ENCODE results near the gene CPEB2.
A peak's percentile ranks its signal among the peaks of the same experiment; 100 is the strongest.

CPEB2 gene

DNA sequence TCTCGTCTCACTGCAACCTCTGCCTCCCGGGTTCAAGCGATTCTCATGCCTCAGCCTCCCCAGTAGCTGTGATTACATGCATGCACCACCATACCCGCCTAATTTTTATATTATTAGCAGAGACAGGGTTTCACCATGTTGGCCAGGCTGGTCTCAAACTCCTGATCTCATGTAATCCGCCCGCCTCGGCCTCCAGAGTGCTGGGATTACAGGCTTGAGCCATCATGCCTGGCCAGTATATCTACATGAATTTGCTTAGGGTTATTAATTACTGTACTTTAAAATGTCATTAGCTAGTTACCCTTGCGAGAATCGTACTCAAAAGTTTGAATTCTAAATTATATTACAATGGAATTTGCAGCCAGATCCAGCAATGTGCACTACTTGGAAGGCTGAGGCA lies 8.9 kb downstream of the CPEB2 start:
- no peak for DNase-seq

DNA sequence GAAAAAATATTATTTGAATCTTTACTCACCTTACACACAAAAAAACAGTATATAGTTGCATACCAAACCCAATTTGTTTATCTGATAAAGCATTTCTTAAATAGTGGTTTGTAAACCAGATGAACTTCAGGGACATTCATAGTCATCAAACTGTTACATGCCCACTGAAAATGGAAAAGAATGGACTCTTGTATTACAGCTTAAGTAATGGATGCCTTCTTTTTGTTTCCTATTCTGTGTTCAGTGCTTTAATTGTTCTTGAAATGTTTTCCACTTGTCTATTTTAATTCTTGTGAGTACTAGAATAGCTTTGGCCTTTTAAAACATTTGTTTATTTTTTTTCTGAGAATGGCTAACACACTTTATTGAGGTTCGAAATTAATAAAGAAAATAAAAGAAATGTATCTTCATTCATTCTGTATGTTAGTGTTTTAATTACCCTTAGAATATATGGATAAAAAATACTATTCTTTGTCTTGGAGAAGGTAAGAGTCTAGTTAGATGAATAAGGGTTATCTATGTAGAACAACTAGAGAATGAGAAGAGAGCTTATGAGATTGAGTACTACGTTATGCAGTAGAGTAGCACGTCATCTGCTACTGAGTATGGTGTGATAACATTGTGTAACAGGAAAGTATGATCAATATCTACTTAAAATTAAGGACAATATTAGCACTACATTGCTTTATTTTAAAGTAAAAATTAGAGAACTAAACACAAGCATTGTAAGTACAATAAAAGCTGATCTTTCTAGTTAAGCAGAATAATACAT lies 9.9 kb downstream of the CPEB2 start:
- no peak for DNase-seq

DNA sequence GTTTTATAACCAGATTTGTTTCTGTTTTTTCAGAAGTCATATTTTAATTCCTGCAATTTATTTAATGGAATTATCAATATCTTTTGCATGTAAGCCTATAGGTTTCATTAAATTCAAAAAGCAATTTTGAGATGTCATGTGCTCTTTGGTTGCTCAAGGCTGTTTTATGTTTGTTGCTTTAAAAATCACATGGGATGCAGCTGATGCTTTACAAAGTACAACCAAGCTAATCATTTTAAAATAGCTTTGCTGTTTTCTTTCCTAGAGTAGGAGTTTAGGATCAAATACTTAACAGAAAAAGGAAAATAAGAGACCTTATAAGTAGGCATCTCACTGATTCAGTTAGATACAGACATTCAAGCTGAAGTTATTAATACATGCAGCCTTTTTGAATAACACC lies 11.3 kb downstream of the CPEB2 start:
- DNase-seq: peak; percentile 11

DNA sequence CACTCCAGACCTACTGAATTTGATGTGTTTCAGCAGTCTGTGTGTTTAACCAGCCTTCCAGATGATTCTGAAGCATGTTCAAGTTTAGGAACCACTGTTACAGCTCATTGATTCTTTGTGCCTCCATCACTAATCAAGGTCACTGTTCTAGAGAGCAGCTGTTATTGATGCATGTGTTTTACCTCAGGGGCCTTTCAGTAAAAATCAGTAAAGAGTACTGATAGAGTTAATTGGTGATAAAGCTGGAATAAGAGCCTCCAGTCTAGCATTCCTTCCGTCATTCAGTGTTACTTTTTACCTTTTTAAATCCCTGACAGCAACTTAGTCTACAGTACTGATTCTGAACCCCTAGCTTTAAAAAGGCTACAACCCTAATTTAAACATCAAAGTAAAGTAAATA lies 12.9 kb downstream of the CPEB2 start:
- DNase-seq: no peak

DNA sequence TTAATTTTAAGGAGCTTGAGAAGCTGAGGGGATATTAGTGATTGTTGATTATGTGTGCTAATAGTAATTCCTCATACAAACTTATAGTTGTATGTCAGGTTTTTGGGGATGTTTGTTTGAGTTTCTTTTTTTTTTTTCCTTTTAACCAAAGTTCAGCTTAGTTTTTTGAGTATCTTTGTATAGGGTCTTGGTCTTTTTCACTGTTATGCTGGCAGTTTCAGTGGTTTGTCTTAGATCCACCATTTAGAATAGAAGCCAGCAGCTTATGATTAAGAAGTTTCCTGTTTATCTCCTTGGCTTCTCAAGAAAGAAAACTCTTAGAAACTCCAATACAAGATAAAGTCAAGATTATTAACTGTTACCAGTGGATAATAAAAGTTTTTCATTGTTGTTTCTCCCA lies 16.1 kb downstream of the CPEB2 start:
- no peak for DNase-seq

DNA sequence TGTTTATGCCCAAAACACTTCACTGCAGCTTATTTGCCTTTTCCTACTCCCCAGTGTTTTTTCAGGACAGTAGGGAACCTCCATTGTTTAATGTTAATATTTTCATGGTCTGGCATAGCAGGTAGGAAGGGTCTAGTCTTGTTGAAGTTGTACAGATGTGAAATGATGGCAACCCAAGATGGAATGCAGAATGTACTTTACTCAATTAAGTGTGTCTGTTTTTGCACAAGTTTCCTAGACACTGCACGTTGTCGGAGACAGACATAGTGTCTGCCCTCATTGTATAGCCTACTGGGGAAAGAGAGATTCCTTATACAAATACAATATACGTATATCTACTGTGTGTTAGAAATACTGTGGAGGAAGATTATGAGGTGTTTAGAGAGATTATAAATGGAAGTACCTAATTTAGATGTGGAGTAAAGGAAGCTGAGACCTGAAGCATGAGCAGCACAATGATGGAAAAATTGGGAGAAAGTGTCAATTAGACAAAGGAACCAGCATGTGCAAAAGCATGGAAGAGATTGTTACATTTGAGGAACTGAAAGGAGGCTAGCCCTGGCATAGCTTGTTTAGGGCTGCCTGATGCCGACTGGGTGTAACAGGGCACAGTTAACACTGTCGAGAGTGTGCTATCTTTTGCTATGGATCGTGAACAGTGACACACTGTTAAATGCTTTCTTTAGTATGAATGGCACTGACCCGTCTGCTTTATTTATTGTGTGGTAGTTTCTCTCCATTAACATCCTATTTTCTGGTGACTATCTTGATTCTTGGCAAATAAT lies 18.4 kb downstream of the CPEB2 start:
- peak; percentile 31 for DNase-seq

DNA sequence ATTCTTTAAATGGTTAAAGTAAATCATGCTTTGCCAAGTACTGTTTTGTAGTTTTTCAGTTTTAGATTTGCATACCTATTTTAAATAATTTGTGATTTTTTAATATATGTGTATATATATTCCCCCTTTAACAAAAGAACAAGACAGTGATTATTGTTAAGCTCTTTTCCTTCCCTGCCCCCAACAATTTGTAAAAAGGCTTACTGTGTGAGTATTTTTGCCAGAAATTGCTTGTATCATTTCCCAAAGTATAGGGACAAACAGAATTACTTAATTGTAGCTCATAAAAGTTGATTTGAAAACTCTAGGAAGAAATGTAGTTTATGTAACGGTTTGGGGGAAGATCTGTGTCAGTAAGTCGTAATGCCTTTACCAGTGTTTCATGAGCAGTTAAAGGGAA lies 19.0 kb downstream of the CPEB2 start:
- DNase-seq: no peak

DNA sequence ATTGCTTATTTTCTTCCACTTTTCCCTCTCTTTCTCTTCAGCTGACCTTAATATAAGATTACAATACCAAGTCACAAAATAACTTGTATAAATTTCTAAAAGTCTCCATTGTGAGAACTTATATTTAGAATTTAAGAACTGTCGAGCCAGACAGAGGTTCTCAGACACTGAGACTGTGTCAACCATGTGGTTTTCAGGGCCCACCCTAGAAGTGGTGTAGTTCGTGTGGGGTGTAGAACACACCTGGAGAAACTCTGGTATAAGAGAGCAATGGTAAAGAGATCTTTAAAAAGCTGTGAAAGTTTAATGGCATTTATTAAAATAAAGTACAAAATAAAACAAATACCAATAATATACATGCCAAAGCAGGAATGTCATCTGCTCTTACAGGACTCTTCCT lies 19.7 kb downstream of the CPEB2 start:
- DNase-seq: no peak

DNA sequence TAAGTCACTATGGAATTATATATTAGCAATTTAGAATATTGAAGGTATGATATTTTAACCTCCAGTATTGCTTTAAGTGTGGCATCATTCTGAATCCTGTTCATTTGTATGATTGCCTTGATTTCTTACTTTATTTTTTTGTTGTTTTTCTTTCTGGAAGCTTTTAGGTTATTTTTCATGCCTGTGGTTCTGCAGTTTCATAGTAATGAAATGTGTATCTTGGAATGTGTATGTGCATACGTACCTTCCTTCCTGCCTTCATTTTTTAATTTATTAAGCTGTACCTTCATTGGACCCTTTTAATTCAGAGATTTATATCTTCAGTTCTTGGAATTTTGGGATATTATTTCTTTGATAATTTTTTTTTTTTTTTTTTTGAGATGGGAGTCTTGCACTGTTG lies 22.1 kb downstream of the CPEB2 start:
- no peak for DNase-seq

DNA sequence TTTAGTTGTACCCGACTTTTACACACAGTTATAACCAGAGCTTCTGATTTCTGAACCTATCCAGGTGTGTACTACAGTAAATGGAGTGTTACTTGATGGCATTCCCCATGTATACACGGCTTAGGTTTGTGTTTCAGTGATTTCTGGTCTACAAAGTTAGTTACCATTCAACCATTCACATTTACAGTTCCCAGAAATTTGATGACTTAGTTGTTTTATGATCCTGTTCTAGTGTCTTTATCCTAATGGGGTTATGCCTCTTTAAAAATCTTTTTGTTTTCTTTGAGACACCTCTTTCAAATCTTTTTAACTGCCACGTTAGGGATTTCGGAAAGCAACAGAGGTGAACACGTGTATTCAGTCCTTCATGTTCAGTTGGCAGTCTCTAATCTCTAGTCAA lies 23.4 kb downstream of the CPEB2 start:
- DNase-seq: no peak

DNA sequence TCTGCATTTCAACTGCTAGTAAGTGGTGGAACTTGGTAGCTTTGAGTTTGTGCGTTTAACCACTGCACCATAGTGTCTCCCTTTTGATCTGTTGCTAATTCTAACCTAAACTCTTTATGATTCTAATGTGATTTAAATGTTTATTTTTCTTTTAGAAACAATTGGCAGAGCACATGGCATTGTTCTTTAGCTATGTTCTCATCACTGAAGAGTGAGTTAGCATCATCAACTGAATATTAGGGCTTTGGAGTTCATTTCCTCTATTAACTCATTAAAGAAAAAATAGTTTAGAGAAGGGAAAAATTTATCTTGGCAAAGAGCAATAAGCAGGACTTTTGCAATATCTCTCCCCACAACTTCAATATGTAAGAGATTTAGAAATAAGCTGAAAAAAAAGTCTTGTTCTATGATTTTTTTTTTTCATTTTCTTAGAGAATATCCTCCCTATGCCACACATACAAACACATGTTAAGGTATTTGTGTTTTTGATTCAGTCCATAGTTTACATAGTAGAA lies 25.7 kb downstream of the CPEB2 start:
- no peak for DNase-seq

DNA sequence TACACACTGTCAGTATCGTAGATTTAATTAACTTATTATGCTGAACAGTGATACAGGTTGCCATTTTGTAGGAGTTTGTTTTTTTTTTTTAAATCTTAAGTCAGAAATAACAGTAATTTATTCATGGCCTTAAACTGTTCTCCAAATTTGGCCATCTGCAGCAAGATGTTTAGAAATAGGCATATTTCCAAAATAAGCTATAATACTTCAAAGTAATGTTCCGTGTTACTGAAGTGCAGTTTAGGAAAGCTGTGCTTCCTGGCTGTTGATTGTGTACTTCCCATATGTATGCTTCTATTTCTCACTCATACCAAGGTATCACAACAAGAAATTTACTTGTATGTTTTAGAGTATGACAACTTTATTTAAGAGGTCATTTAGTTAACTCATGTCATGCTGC lies 28.9 kb downstream of the CPEB2 start:
- DNase-seq: no peak

DNA sequence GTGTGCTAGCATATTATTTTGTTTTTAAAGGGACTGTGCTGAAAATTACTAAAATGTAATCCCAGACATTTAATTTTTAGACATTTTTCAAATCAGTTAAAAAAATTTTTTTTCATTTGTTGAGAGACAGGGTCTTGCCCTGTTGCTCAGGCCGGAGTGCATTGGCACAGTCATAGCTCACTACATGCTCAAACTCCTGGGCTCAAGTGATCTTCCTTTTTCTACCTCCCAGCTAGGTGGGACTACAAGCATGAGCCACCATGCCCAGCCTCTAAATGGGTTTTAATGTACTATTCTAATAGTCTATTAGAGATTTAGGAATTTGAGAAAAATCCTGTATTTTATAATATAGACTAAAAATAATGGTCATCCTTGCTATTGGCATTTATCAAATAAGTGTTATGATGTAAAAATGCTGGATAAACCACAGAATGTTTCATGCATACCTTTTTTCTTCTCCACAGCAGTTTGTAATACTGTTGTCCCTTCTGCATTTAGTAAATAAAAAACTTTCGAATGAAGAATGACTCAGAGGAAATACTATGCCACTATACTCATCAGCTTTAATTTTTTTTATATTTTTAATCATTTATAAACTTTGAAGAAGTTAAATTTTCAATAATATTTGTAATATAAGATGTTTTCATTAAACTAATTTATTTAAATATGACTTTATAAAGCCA lies 29.9 kb downstream of the CPEB2 start:
- no peak for DNase-seq

DNA sequence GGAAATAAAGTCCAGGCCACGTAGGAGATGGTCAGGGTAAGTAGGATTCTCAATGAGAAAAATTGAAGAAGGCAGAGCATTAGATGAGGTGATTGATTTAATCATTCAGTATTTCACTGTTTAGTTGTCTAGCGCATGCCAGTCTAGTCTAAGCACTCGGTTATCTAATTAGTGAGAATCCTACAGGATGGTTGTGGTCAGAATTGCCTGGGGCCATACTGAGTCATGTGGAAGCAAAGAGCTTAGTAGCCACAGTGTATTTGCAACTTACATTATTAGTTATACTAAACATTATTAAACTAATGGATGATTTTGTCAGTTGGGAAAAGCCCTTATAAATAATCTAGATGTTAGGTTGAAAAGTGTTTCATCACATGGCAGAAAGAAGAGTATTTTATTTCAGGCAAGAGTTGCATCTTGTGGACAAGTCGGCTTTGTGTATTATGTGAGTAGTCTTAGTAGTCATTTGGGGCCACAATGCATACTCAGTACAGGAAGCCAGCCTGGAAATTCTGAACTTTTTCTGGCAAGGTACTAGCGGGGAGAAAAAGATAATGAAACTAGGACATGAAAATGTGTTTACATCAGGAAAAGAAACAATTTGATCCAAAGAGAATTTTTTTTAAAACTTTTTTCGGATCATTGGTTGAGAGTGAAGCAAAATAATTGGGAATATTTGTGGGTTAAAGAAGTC lies 31.9 kb downstream of the CPEB2 start:
- DNase-seq: no peak

DNA sequence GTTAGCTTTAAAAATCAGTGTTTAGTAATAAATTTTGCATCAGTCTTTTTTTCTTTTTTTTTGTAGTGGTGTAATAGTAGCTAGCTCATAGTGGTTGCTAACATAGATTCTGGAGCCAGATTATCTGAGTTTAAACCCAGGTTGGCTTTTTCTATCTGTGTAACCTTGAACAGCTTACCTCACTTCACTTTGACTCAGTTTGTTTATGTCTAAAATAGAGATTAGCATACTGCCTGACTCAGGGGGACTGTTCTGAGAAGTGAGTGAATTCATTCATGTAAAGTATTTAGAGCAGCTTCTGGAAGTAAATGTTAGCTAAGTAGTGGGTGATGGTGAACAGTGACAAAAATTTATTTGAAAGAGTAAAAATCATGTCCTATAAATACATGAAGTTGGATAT lies 32.9 kb downstream of the CPEB2 start:
- DNase-seq: no peak

DNA sequence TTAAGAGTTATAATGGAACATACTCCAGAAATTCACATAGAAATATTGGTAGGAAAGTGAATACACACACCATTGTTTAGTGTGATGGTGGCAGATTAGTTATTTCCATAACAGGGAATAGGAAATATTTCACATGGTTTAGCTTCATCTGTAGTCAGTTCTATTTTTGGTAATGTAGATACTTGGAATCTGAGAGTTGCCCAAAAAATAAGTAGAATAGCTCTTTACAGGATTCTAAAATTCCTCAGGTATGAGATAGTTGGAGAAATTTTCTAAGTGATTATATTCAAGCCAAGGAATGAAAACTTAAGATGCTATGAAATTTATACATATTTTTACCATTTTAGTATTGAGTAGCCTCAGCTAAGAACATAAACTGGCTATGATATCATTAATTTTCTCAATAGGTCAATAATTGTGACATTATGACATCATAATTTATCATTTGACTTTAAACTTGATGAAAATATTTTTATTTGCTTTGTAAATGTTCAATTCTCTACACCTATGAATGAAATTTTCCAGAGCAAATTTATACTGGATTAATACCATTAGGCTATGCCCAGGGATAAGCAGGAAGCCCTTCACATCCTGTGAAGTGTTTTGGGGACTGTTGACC lies 35.8 kb downstream of the CPEB2 start:
- no peak for DNase-seq

DNA sequence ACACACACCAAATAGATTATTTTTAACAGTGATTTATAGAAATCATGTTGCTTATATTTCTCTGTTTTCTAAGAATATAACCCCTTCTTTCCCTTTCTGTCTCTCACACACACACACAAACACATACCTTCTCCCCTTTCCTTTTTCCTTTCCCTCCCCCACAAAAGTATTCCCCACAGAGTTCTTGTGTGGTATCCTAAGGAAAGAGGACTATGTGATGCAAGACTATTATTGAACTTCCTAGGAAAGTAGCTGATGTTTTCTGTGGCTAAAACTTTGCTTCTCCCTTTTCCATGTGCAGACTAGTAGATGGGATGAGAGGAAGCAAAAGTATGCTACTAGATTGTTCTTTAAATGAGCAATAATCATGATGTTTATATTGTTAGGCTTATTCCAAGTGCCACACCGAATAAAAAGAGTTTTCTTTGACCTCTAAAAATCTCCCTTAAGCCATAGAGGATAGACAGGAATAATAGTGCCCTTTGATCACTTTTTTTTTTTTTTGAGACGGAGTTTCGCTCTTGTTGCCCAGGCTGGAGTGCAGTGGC lies 38.7 kb downstream of the CPEB2 start:
- no peak for DNase-seq

DNA sequence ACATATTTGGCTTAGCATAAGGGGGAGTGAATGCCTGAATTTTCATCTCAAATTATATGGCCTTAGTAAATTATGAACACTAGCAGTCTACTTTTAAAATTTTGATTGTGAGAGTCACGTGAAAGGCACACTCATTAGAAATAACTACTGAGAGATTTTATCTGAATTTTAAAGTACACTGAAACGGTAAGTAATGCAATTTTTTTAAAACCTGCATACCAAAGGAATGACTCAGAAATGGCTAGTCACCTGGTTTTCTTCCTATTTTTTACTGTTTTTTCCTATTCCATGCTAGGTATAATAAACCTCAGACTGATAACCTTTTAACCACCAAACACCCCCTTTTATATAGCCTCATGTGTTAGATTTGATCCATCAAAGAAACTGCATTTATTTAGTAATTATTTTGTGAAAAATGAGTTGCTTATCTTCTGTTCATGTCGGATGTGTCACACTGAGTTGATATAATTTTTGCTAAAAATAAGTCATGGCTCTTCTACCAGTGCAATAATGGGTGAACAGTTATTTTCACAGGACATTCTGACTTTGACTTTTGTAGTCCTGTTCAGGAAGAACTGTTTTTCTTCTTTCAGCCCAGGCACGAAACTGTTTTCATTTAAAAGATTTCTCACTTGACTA lies 40.4 kb downstream of the CPEB2 start:
- no peak for DNase-seq

DNA sequence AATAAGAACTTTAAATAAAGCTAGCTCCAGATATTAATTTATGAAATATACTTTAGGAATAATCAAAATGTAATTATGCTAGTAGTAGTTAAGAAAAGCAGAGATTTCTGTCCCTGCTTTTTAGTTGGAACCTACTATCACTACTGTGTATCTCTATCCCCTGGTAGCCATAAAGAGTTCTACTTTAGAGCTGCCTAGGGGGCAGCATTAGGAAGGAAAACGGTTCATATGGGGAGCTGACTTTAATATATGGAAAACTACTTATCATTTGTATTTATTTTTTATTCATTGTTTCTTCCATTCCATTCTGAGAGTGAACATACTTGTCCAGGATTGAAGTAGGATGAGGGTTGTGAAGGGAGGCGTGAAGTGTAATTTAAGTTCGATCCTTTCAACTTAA lies 40.9 kb downstream of the CPEB2 start:
- no peak for DNase-seq

DNA sequence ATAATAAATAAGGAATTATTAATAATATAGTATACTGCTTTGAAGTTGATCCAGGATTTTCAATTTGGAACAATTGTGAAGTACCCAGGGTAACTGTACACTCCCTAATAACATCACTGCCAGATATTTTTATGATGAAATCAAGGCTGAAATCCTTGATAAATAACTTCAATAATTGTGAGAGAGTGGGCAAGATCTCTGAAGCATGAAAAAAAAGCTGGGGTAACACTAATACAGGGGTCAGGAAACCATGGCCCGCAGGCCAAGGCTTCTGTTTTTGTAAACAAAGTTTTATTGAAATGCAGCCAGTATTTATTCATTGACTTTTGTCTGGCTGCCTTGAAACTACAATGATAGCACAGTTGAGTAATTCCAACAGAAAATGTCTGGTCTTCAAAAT lies 41.6 kb downstream of the CPEB2 start:
- no peak for DNase-seq

DNA sequence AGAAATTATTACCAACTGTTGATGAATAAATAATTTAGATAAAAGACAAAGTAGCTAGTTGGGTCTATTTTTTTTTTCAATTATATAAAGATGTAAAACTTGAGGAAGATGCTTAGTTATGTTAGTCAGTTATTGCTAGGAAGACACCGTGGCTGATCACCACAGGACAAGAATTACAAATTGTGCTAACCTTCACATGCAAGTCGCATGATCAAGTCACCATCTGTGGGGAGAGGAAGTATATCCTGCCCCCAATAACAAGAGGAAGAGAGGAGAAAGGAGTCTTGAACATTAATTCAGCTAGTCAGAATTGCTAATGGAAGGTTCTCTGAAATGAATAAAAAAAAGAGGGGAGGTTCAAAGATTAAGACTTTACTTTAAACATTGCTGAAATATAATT lies 52.3 kb downstream of the CPEB2 start:
- DNase-seq: peak; percentile 40

DNA sequence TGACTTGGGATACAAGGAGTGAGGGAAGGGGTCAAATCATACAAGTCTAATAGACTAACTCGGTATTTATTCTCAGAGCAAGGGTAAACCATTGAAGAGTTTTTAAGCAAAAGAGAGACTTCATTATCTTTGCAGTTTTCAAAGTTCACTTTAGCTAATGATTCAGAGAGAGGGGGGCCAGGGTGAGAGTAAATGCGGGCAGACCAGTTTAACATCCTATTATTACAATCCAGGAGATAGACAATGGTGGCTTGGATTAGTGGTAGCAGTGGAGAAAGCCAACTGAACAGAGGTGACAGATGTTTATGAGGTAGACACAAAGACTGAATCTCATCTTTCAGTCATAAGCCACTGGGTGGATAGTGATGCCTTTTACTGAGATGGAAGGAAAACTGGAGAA lies 57.9 kb downstream of the CPEB2 start:
- DNase-seq: no peak
